GM12873 (cell line): ENCODE results near the gene HS6ST3.
A peak's percentile ranks its signal among the peaks of the same experiment; 100 is the strongest.

ENCODE experiments used
- CTCF ChIP-seq: IDR thresholded peaks from 2 replicates; pipeline ENCODE4 v1.5.1; 2012; ENCODE audit warnings: low read depth, mild to moderate bottlenecking, moderate library complexity, low read length, control low read depth; ENCODE audit not compliant: insufficient read depth; ENCODE audit errors: missing control alignments

Gene HS6ST3

GRCh38 chr13:96816874-96817273, 727.0 kb downstream of the HS6ST3 start:
- TF ChIP-seq CTCF: no peak

- peak; percentile 45 for TF ChIP-seq CTCF
Observed at GRCh38 chr13:96817336-96817941, 727.5 kb downstream of the HS6ST3 start.

GRCh38 chr13:96819375-96819774, 729.5 kb downstream of the HS6ST3 start:
- TF ChIP-seq CTCF: no peak

GRCh38 chr13:96821381-96821780, 731.5 kb downstream of the HS6ST3 start:
- no peak for TF ChIP-seq CTCF

- no peak for TF ChIP-seq CTCF
Observed at GRCh38 chr13:96821971-96822370, 732.1 kb downstream of the HS6ST3 start.

GRCh38 chr13:96822895-96823294, 733.0 kb downstream of the HS6ST3 start:
- peak; percentile 50 for TF ChIP-seq CTCF

- no peak for TF ChIP-seq CTCF
Observed at GRCh38 chr13:96824140-96824539, 734.2 kb downstream of the HS6ST3 start.
